ENCODE results near the gene DNAH6. TPM values are rescaled to one million over a fixed set of nuclear protein-coding genes. Genes with fewer than 3 reads are reported as not detected.

Gene DNAH6
- total RNA-seq, 1 experiment from 2014 or later, result 1.6 TPM

DNA sequence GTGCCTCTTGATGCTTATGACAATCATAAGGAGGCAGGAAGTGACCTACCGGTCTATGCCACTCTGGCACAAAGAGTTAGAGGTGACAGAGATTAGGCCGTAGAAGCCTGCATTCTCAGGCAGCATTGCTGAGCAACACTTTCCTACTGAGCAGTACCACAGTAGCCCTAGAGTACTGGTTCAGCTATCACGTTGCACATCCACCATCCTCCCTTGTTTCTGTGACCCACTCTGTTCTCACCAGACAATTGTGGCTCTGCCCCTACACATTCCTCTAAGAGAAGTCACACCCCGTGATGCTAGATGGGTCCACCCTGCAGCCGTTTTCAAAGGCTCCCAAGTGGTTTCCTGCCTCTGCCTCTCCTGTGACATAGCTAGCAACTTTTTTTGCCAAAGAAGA, 34.6 kb upstream of the DNAH6 start:
- no peaks in the 10 kb centered on the region for H3K9me2 ChIP-seq (ENCODE audit: insufficient read depth)
- no peaks in the 10 kb centered on the region for H3K79me2 ChIP-seq (ENCODE audit: insufficient read depth, low read length)
- ChIA-PET CTCF (no interaction called here), RAD21 (ENCODE audit: low non-redundant PET in 1 of 2, low total read pairs in 2 of 2, uncharacterized antibody in 2 of 2, unreplicated experiment in 2 of 2) (no interaction called here), POLR2A (no interaction called here)
- no peaks in the 10 kb centered on the region for H3K36me3 ChIP-seq (ENCODE audit: control insufficient read depth in 1 of 2, insufficient read depth in 2 of 2, low read length in 2 of 2)
- peaks cover 4 to 10% of the 10 kb centered on the region in 2 experiments; a peak in 2 of 4 replicates for H3K9me3 ChIP-seq (ENCODE audit: control insufficient read depth in 1 of 2, insufficient read depth in 1 of 2, low read depth in 1 of 2, low read length in 2 of 2)
- no peak for TF ChIP-seq ZFX (IDR thresholded peaks at IDR 0.05)
- no peak for TF ChIP-seq JUND (IDR thresholded peaks at IDR 0.05)
- TF ChIP-seq, protein P1, sequence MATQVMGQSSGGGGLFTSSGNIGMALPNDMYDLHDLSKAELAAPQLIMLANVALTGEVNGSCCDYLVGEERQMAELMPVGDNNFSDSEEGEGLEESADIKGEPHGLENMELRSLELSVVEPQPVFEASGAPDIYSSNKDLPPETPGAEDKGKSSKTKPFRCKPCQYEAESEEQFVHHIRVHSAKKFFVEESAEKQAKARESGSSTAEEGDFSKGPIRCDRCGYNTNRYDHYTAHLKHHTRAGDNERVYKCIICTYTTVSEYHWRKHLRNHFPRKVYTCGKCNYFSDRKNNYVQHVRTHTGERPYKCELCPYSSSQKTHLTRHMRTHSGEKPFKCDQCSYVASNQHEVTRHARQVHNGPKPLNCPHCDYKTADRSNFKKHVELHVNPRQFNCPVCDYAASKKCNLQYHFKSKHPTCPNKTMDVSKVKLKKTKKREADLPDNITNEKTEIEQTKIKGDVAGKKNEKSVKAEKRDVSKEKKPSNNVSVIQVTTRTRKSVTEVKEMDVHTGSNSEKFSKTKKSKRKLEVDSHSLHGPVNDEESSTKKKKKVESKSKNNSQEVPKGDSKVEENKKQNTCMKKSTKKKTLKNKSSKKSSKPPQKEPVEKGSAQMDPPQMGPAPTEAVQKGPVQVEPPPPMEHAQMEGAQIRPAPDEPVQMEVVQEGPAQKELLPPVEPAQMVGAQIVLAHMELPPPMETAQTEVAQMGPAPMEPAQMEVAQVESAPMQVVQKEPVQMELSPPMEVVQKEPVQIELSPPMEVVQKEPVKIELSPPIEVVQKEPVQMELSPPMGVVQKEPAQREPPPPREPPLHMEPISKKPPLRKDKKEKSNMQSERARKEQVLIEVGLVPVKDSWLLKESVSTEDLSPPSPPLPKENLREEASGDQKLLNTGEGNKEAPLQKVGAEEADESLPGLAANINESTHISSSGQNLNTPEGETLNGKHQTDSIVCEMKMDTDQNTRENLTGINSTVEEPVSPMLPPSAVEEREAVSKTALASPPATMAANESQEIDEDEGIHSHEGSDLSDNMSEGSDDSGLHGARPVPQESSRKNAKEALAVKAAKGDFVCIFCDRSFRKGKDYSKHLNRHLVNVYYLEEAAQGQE (IDR thresholded peaks at IDR 0.05; ENCODE audit: low read depth), result no peak
- TF ChIP-seq, protein P2, sequence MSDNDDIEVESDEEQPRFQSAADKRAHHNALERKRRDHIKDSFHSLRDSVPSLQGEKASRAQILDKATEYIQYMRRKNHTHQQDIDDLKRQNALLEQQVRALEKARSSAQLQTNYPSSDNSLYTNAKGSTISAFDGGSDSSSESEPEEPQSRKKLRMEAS (IDR thresholded peaks at IDR 0.05), result no peak
- TF ChIP-seq ZNF274 (IDR thresholded peaks at IDR 0.05; ENCODE audit: low read depth, low read length), result no peak
- TF ChIP-seq EGR1 (IDR thresholded peaks at IDR 0.05; ENCODE audit: low read depth), result no peak
- no peak for TF ChIP-seq POLR2AphosphoS5 (IDR thresholded peaks at IDR 0.05; ENCODE audit: low read depth, low read length)
- no peak for TF ChIP-seq FOSL1 (IDR thresholded peaks at IDR 0.05; ENCODE audit: low read depth)
- TF ChIP-seq EZH2 (IDR thresholded peaks at IDR 0.05), result no peak
- no peak for TF ChIP-seq CBX3 (IDR thresholded peaks at IDR 0.05; ENCODE audit: low read depth)
- TF ChIP-seq, protein P3, sequence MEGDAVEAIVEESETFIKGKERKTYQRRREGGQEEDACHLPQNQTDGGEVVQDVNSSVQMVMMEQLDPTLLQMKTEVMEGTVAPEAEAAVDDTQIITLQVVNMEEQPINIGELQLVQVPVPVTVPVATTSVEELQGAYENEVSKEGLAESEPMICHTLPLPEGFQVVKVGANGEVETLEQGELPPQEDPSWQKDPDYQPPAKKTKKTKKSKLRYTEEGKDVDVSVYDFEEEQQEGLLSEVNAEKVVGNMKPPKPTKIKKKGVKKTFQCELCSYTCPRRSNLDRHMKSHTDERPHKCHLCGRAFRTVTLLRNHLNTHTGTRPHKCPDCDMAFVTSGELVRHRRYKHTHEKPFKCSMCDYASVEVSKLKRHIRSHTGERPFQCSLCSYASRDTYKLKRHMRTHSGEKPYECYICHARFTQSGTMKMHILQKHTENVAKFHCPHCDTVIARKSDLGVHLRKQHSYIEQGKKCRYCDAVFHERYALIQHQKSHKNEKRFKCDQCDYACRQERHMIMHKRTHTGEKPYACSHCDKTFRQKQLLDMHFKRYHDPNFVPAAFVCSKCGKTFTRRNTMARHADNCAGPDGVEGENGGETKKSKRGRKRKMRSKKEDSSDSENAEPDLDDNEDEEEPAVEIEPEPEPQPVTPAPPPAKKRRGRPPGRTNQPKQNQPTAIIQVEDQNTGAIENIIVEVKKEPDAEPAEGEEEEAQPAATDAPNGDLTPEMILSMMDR (IDR thresholded peaks at IDR 0.05 in 2 of 3, conservative IDR thresholded peaks at IDR 0.05 in 1 of 3; ENCODE audit: borderline replicate concordance in 1 of 3, insufficient read depth in 1 of 3, low read depth in 2 of 3, low read length in 2 of 3), result no peak
- TF ChIP-seq, protein P4, sequence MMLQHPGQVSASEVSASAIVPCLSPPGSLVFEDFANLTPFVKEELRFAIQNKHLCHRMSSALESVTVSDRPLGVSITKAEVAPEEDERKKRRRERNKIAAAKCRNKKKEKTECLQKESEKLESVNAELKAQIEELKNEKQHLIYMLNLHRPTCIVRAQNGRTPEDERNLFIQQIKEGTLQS (IDR thresholded peaks at IDR 0.05), result no peak
- TF ChIP-seq ELF1 (IDR thresholded peaks at IDR 0.05; ENCODE audit: borderline replicate concordance, low read depth), result no peak
- TF ChIP-seq SRF (IDR thresholded peaks at IDR 0.05; ENCODE audit: low read depth), result no peak
- TF ChIP-seq TCF7L2 (IDR thresholded peaks at IDR 0.05; ENCODE audit: borderline replicate concordance, extremely low read depth, insufficient read depth, insufficient read length), result no peak
- no peak for TF ChIP-seq EZH2phosphoT487 (IDR thresholded peaks at IDR 0.05; ENCODE audit: borderline replicate concordance)
- TF ChIP-seq YY1 (IDR thresholded peaks at IDR 0.05; ENCODE audit: extremely low read depth, insufficient replicate concordance, low read depth, low read length), result no peak
- no peak for TF ChIP-seq SP1 (IDR thresholded peaks at IDR 0.05; ENCODE audit: low read depth)
- intact Hi-C loops (cut with micrococcal nuclease), result no loop called here
- no peak overlapping the region for H3K4me2 ChIP-seq (ENCODE audit: low read length)
- H3K4me1 ChIP-seq (ENCODE audit: control insufficient read depth in 1 of 2, insufficient read depth in 2 of 2, low read length in 2 of 2), result no peaks in the 10 kb centered on the region; a peak in 1 of 4 replicates
- no TSS peak for BruUV-seq (replicated peaks)
- H2AFZ ChIP-seq (ENCODE audit: low read depth, low read length, poor library complexity, severe bottlenecking), result no peak overlapping the region
- no peak overlapping the region for H3K9ac ChIP-seq (ENCODE audit: low read length)
- ATAC-seq (no peak), DNase-seq (ENCODE audit: low read depth, low spot score) (no peak)
- no peak overlapping the region for H3K4me3 ChIP-seq (replicated peaks in 1 of 2; ENCODE audit: low read depth in 1 of 2, low read length in 2 of 2)
- no peaks in the 10 kb centered on the region for H3K27me3 ChIP-seq (ENCODE audit: insufficient read depth, low read length)
- no peak overlapping the region for H3K27ac ChIP-seq (ENCODE audit: low read depth, low read length)
- no peaks in the 10 kb centered on the region for H4K20me1 ChIP-seq (ENCODE audit: insufficient read depth)
